Pancreas (tissue), 10 donors: ENCODE data around the gene MYOM3. TPM values are rescaled to one million over a fixed set of nuclear protein-coding genes. Genes with fewer than 3 reads are reported as not detected.

Source experiments
- ATAC-seq, 4 donors: fragments of 200-7000 bp; cut with Tn5 transposase; one replicate each; pipeline versions ENCODE4 v1.8.0 to v1.9.1; 2020; ENCODE audit warnings: mild to moderate bottlenecking in 4 of 4, moderate library complexity in 4 of 4
- DNase-seq, 6 donors: peaks; one replicate each; pipeline ENCODE4 v3.0.0-alpha.2; 2020
- FAIRE-seq: peaks from 2 replicates; lab custom pipeline; 2012; peaks lifted over from hg19 to GRCh38; lab: Jason Lieb, UNC
- H3K27ac ChIP-seq, 4 donors: fragments of 200-600 bp; sonication (generic); 1 replicate in 3 of 4; 2 replicates in 1 of 4; pipeline versions ENCODE4 v1.5.0 to v1.8.0; 2020
- H3K27me3 ChIP-seq, 4 donors: fragments of 200-600 bp; one replicate each; pipeline ENCODE4 v1.8.0; 2021
- H3K36me3 ChIP-seq, 3 donors: fragments of 200-600 bp; sonication (generic) in 1 of 3; one replicate each; pipeline versions ENCODE4 v1.5.0 to v1.8.0; 2020 to 2021
- H3K4me1 ChIP-seq, 3 donors: fragments of 200-600 bp; one replicate each; pipeline ENCODE4 v1.8.0; 2021
- H3K4me3 ChIP-seq, 4 donors: fragments of 200-600 bp; sonication (generic) in 2 of 4; one replicate each; pipeline versions ENCODE4 v1.5.0 to v1.8.0; 2020 to 2021
- H3K9me3 ChIP-seq, 4 donors: fragments of 200-600 bp; one replicate each; pipeline ENCODE4 v1.8.0; 2021
- intact Hi-C, 3 donors: fragments of 100-400 bp; cut with DNase I; formaldehyde crosslinking; loops; one replicate each; pipeline versions ENCODE4 v1.11.1 to v1.14.2; 2022
- polyA plus RNA-seq, 2 donors: library from polyadenylated mRNA; stranded (reverse); fragments of 200-250 nt; gene quantifications; one replicate each; pipeline ENCODE4 v1.2.3, GENCODE V29; 2013
- total RNA-seq, 6 donors: library from RNA; stranded (reverse); fragmentation: NEBNext Ultra II Directional in 4 of 6; extraction: Animal tissue kit (Norgen Biotek cat#: 25700) in 4 of 6; gene quantifications; one replicate each; pipeline versions ENCODE4 v1.2.1 to v1.2.4, GENCODE V29; 2021 to 2023
- TF ChIP-seq, protein P1 (sequence below), 4 donors: fragments of 200-600 bp; sonication (generic) in 3 of 4; IDR thresholded peaks; one replicate each; pipeline versions ENCODE4 v1.5.0 to v1.8.0; 2021; ENCODE audit warnings: antibody characterized with exemption in 4 of 4
- donor health status: healthy with polysubstance abuse.
- donor health status: DM: no; HTN: no; CAD: no; lungs with moderate emphysema.
- donor health status: DM: no; HTN: no; CAD: no.
- donor health status: control.
- donor health status: control.
- donor health status: Bipolar disorder and iron deficiency.
- donor health status: DM: yes; HTN: yes; CAD: no.
- donor health status: DM: no; HTN: no; CAD: no.
- donor health status: DM: no; HTN: no; CAD: no.
- donor health status: DM: yes; HTN: yes; CAD: no.

Gene MYOM3
- total and polyA plus RNA-seq, 8 donors: 0.38 to 1.7 (median 0.79) TPM

- TF ChIP-seq, protein P1, sequence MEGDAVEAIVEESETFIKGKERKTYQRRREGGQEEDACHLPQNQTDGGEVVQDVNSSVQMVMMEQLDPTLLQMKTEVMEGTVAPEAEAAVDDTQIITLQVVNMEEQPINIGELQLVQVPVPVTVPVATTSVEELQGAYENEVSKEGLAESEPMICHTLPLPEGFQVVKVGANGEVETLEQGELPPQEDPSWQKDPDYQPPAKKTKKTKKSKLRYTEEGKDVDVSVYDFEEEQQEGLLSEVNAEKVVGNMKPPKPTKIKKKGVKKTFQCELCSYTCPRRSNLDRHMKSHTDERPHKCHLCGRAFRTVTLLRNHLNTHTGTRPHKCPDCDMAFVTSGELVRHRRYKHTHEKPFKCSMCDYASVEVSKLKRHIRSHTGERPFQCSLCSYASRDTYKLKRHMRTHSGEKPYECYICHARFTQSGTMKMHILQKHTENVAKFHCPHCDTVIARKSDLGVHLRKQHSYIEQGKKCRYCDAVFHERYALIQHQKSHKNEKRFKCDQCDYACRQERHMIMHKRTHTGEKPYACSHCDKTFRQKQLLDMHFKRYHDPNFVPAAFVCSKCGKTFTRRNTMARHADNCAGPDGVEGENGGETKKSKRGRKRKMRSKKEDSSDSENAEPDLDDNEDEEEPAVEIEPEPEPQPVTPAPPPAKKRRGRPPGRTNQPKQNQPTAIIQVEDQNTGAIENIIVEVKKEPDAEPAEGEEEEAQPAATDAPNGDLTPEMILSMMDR (IDR thresholded peaks at IDR 0.05): no peak
- DNase-seq (no peak), FAIRE-seq (no peak), ATAC-seq (no peak)
- no peaks in the 10 kb centered on the region for H3K27me3 ChIP-seq
- peaks cover 0 to 7% (median 3%) of the 10 kb centered on the region in 3 donors for H3K4me1 ChIP-seq
- no peaks in the 10 kb centered on the region for H3K36me3 ChIP-seq
- intact Hi-C loops: no loop called here
- H3K4me3 ChIP-seq: no peak overlapping the region
- H3K9me3 ChIP-seq: no peaks in the 10 kb centered on the region
- no peak overlapping the region for H3K27ac ChIP-seq
Observed at GRCh38 chr1:24007079-24007478, 104.9 kb downstream of the MYOM3 start.

Other genes with a start within 250 kb of the MYOM3 start
- gene FUCA1, start 243.8 kb downstream of the MYOM3 start, total RNA-seq: 10 to 100 TPM in 3 of 6 donors, 1 to 10 TPM in 3; 8.3 to 23.4 (median 13.3) TPM
- gene FUCA1, start 243.8 kb downstream of the MYOM3 start, polyA plus RNA-seq: 10 to 100 TPM; 14.0 to 27.8 TPM
- gene CNR2, start 198.8 kb downstream of the MYOM3 start, total RNA-seq: not detected
- not detected for gene CNR2, start 198.8 kb downstream of the MYOM3 start, polyA plus RNA-seq
- gene PNRC2, start 152.3 kb downstream of the MYOM3 start, total RNA-seq: 10 to 100 TPM; 24.3 to 57.4 (median 38.3) TPM
- 10 to 100 TPM; 30.2 to 49.0 TPM for gene PNRC2, start 152.3 kb downstream of the MYOM3 start, polyA plus RNA-seq
- gene SRSF10, start 131.8 kb downstream of the MYOM3 start, total RNA-seq: 10 to 100 TPM; 25.5 to 54.9 (median 37.1) TPM
- 10 to 100 TPM; 42.8 to 78.8 TPM for gene SRSF10, start 131.8 kb downstream of the MYOM3 start, polyA plus RNA-seq
- 100 to 1,000 TPM in 4 of 6 donors, 10 to 100 TPM in 2; 62.5 to 164 (median 123) TPM for gene IL22RA1, start 31.0 kb upstream of the MYOM3 start, total RNA-seq
- gene IL22RA1, start 31.0 kb upstream of the MYOM3 start, polyA plus RNA-seq: 10 to 100 TPM; 68.8 to 87.5 TPM
- gene IFNLR1, start 75.2 kb upstream of the MYOM3 start, total RNA-seq: 1 to 10 TPM; 3.0 to 8.4 (median 4.7) TPM
- gene IFNLR1, start 75.2 kb upstream of the MYOM3 start, polyA plus RNA-seq: 1 to 10 TPM; 2.3 to 3.4 TPM
- gene GRHL3, start 207.2 kb upstream of the MYOM3 start, total RNA-seq: under 1 TPM; 0.16 to 0.86 (median 0.47) TPM
- under 1 TPM; 0.11 to 0.33 TPM for gene GRHL3, start 207.2 kb upstream of the MYOM3 start, polyA plus RNA-seq